HepG2 (cell line): ENCODE results near the gene SCN8A.

ENCODE experiments used
- ATF1 ChIP-seq: IDR thresholded peaks from 2 replicates; pipeline ENCODE4 v1.6.1; 2016; ENCODE audit warnings: mild to moderate bottlenecking, control low read depth
- CBFB ChIP-seq: sonication (generic); formaldehyde crosslinking; IDR thresholded peaks from 2 replicates; pipeline ENCODE4 v1.4.0; 2020; ENCODE audit warnings: missing genetic modification reagents
- CTCF ChIP-seq: sonication (generic); formaldehyde crosslinking; IDR thresholded peaks from 2 replicates; pipeline ENCODE4 v1.5.0; 2020; ENCODE audit warnings: mild to moderate bottlenecking, missing genetic modification reagents, moderate library complexity
- ELF4 ChIP-seq: sonication (generic); formaldehyde crosslinking; IDR thresholded peaks from 2 replicates; pipeline ENCODE4 v1.5.0; 2020; ENCODE audit warnings: missing genetic modification reagents, mild to moderate bottlenecking, moderate library complexity, borderline replicate concordance
- MED13 ChIP-seq: sonication (generic); formaldehyde crosslinking; IDR thresholded peaks from 2 replicates; pipeline ENCODE4 v1.5.0; 2020; ENCODE audit warnings: missing genetic modification reagents
- TF ChIP-seq, protein P1 (sequence below): sonication (generic); formaldehyde crosslinking; IDR thresholded peaks from 2 replicates; pipeline ENCODE4 v1.4.0; 2020; ENCODE audit warnings: missing genetic modification reagents

GRCh38 chr12:51591016-51591901 lies at the start of gene SCN8A:
- TF ChIP-seq ELF4 (CRISPR knock-in tag) (no peak), ATF1 (CRISPR knock-in tag) (no peak), MED13 (CRISPR knock-in tag) (no peak), CTCF (CRISPR knock-in tag) (no peak), CBFB (no peak)
- TF ChIP-seq, protein P1, sequence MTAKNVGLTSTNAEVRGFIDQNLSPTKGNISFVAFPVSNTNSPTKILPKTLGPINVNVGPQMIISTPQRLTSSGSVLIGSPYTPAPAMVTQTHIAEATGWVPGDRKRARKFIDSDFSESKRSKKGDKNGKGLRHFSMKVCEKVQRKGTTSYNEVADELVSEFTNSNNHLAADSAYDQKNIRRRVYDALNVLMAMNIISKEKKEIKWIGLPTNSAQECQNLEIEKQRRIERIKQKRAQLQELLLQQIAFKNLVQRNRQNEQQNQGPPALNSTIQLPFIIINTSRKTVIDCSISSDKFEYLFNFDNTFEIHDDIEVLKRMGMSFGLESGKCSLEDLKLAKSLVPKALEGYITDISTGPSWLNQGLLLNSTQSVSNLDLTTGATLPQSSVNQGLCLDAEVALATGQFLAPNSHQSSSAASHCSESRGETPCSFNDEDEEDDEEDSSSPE (CRISPR knock-in tag), result no peak
